NCI-H1436 (cell line): Measurements from ENCODE around the gene GZMH.
"Not testable (repeated sequence)": the region's sequence is repeated elsewhere in the genome, so short reads cannot be mapped to it uniquely, and the experiment has no call there.

Source experiments
- DNase-seq: peaks from one replicate; lab custom pipeline; 2025; lab: John Stamatoyannopoulos, UW

Gene GZMH, protein sequence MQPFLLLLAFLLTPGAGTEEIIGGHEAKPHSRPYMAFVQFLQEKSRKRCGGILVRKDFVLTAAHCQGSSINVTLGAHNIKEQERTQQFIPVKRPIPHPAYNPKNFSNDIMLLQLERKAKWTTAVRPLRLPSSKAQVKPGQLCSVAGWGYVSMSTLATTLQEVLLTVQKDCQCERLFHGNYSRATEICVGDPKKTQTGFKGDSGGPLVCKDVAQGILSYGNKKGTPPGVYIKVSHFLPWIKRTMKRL

DNA sequence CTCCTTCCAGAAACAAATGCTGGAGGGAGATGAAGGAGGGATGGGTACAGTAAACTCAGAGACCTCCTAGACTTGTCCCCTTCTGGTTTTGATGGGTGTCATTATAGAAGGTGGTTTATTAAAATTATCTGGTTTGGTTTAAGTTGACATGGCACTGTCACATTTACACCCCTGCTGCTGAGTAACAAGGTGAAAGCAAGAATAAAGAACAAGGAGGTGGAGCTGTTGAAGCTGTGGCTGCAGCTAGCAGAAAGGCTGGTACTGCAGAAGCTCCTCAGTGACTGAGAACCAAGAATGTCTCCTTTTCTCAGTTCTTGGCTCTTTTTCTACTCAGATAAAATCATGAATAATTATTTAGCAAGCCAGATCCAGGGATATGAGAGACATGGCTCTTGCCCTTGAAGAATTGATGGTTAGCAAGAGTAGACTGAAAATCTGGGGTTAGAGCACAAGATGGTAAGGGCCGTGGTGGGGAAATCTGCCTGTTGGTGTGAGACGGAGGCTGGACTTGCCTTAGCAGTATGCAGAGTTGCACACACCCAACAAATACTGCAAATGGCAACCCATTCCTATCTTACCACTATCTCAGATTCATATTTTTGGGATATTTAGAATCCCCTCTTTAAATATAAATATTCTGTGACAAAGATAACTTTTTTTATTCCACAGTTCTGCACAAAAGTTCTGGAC is at the start of gene GZMH:
TSS of gene GZMH (minus strand) at position 31 of the 690 bp plus-strand sequence. CDS start 72 bp downstream, outside the sequence.
- no peak for DNase-seq

DNA sequence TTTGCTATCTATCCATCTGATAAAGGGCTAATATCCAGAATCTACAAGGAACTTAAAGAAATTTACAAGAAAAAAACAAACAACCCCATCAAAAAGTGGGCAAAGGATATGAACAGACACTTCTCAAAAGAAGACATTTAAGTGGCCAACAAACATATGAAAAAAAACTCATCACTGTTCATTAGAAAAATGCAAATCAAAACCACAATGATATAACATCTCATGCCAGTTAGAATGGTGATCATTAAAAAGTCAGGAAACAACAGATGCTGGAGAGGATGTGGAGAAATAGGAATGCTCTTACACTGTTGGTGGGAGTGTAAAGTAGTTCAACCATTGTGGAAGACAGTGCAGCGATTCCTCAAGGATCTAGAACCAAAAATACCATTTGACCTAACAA is 38.9 kb upstream of the GZMH start:
- DNase-seq, result not testable (repeated sequence)

DNA sequence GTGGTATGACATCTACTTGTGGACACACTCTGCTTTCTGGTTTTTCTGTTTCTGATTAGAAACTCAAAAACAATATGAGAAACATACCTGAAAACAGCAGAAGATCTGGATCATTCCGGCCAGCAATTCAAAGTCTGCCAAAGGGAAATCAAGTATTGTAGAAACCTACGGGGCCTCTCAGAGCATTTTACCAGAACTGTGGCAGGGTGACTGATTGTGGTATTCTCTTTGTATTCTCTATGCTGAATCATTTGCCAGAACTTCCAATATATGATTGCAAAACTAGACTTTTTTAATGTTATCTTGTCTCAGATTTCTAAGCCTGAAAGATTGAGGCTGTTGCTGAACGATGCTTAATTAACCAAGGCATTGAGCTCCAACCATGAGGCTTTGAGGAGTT is 30.4 kb upstream of the GZMH start:
- no peak for DNase-seq

DNA sequence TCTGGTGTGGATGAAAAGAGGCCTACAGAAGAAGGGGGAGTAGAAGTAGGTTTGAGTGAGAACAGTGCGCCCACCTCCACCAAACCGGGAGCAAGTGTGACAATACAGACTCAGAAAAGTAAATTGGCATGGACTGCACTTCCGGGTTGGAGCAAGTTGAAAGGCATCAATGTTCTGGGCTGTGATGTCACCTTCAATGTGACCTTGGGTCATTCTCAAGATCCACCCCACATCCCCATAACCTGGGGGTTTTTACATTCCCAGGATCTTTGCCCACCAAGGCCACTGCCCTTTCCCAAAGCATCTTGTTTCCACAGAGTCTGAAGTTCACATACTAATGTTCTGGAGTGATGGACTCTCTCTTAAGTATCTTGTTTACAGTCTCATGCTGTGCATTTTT is 29.8 kb upstream of the GZMH start:
- no peak for DNase-seq

DNA sequence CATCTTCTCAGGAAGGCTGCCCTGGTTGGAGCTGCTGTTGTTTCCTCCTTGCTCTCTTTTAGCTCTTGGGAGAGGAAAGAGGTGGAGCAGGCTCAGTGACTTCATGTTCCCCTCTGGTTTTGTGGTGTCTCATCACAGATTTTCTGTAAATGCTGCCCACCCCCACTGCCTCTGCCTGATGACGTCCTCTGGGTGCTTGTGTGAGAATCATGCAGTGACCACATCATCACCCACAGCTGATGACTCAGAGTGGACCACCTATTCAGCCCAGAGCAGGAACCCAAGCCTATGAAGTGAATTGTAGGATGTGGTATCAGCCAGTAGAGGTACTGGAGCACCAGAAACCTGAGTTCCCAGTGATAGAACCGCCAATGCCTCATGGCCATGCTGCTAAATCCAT is 24.7 kb upstream of the GZMH start, which contains the start of gene GZMB:
TSS of gene GZMB (minus strand) at position 33 of the 400 bp plus-strand sequence. CDS start at position 3, 30 bp downstream.
- DNase-seq, result no peak

DNA sequence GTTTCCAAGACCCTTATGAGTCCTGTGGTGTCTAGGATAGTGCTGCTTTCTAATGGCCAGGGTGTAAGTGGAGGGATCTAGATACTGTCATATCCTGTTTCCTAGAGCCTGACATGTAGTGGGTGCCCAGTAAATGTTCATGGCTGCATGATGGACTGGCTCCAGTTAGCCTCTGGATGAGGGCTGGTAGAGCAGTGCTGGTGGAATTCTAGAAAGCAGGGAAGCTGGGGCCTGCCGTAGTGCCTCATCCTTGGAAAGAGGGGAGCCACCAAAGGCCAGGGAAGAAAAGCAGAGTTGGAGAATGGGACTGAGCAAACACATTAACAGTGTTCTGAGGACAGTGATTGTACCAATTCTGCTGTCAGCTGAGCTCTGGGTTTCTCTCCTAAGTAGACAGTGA is 23.9 kb upstream of the GZMH start:
- no peak for DNase-seq

DNA sequence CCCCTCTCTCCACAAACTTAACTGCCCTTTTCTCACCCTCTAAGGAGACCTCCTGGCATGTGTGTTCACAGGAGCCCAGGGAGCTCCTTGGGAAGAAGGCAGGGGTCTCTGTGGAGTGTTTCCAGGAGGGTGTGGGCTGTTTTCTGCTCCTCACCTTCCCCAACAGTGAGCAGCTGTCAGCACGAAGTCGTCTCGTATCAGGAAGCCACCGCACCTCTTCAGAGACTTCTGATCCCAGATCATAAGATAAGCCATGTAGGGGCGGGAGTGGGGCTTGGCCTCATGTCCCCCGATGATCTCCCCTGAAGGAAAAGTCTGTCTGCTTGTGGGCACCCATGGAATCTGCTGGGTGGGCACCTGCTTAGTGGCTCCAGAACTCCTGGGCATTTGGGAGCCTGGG is 23.3 kb upstream of the GZMH start:
- DNase-seq, result no peak

DNA sequence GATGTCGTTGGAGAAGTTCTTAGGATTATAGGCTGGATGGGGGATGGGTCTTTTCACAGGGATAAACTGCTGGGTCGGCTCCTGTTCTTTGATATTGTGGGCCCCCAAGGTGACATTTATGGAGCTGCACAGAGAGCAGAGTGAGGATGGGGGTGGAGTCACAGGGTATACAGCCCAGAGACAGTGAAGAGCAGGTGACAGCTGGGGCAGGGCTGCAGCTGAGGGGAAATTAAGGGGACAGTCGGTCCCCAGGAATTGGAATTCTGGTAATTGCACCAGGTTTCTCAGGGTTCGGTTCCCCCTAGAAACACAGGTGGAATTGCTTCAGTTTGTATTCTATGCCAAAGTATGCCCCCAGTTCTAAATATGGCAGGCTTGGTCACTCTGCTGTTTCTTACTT is 22.9 kb upstream of the GZMH start:
- DNase-seq, result no peak

DNA sequence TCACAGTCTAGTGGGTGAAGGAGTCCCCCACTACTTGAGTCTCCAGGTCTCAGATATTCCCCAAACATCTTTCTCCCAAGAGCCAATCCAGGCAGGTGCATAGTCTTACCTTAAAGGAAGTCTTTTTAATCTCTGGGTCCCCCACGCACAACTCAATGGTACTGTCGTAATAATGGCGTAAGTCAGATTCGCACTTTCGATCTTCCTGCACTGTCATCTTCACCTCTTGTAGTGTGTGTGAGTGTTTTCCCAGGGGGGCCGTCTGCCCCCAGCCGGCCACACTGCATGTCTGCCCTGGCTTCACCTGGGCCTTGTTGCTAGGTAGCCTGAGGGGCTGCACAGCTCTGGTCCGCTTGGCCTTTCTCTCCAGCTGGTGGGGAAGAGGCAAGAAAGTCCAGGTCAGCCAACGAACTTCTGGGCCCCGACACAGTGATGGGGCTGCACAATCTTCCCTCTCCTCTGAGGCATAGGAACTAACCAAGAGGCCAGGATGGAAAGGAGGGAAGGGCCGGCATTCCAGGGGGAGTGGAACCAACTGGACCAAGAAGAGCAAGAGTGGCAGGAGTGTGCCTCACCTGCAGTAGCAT is 22.4 kb upstream of the GZMH start:
- no peak for DNase-seq

DNA sequence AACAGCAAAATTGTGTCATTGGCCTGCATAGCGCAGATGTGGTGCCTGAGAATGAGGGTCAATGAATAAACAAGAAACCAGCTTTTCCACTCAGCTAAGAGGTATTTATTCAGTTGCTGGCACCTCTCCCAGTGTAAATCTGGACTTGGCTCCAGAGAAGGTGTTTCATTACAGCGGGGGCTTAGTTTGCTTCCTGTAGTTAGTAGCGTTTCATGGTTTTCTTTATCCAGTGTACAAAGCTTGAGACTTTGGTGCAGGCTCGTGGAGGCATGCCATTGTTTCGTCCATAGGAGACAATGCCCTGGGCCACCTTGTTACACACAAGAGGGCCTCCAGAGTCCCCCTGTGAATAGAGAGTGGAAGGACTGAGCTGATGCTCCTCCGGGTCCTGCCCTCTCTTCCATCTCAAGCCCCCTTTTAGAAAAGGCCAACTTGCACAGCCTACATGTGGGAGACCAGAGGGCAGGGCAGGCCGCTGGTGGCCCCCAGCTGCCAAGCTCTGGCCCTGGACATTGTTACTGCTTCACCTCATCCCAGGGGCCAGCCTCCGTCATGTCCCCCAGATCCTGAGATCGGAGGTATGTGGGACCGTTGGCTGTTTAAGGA is 21.5 kb upstream of the GZMH start:
- no peak for DNase-seq

DNA sequence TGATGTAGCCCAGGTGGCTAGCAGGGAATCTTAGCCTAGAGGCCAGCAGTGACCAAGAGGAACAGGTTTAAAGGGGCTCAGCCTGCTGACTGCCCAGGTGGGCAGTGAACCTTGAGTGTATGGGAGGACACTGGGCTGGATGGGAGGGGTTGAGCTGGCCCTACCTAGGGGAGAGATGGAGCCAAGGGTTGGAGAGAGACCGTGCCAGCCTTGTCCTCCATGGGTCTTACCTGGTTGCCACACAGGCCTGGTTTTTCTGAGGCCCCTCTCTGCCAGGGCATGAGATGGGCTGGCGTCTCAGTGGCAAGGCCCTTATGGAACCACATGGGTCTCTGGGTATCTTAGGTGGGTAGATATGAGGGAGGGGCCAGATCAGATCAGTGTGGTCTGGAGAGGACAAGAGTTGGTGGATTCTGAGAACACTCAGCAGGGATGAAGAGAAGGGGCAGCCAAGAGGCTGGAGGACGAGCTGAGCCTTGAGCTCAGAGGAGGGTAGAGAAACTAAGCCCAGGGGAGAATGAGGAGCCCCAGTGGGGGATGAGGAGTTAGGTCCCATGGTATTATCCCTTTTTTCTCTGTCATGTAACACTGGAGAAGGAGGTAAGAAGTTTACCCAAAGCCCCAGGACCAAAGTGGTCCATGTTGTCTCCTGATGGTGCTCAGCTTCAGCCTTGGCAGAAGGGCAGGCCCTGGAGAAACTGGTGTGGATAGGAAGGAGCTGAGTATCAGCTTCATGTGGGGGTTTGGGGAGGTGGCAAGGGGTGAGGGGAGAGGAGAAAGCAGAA is 20.8 kb upstream of the GZMH start:
- DNase-seq, result no peak

DNA sequence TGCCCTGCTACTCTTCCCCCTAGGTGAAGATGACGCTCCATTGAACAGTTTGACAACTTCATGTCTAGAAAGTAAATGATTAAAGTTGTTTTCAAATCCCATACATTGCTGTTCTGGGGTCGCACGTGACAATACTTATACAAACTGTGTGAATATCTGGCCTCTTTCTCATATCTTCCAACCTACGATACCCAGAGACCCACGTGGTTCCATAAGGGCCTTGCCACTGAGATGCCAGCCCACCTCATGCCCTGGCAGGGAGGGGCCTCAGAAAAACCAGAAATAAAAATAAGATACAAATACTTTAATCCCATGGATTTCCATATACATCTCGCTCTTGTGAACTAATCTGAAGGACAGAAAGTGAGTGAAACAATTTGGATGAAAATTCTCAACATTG is 20.0 kb upstream of the GZMH start:
- no peak for DNase-seq

DNA sequence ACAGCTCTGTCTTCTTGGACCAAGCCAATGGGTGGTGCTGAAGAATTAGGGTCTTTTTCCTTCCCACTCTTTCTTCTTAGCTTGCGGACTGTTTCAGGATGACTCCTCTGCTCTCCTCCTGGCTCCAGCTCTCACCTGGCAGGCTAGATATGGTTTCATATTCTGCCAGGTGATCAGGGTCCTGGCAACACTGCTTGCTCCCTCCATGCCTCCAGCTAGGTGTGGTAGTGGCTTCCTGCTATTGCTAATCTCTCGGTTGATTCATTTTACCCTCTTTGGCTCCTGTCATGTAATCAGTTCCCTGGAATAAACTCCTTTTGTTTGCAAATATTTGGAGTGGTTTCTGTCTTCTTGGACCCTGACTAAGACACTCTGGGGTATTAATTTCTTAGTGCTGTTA is 4.3 kb upstream of the GZMH start:
- no peak for DNase-seq

DNA sequence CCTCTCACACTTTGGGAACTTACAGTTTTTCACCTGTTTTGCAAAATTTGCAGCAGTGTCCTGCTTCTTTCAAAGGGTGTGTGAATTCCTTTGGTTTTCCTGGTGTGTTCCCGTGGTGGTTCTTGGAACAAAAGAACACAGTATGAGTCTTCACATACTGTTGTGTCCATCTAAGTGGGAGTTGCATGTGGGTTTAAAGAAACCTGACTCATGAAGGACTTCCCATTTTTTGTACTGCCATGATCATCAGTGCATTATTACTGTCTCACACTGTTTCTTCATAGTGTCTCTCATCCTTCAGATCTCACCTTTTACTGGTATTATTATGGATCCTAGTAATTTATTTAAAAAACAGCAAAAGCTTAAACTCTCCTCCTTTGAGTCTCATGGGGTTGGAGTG is 3.8 kb upstream of the GZMH start:
- DNase-seq, result no peak

DNA sequence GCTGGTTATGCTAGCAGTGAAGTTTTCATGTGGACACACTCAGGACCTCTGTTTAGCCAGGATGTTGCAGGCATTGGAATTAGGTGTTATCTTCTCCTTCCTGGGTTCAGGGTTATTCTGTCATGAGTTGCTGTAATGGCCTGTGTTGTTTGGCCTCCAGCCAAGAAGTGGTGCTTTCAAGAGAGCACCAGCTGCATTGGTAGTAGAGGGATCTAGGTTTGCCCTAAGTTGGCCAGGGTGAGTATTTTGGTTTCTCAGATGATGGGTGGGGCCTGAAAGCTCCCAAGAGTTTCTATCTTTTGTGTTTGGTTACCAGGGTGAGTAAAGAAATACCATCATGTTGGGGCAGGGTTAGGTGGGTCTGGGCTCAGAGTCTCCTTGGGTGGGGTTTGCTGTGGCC is 2.7 kb upstream of the GZMH start:
- no peak for DNase-seq

DNA sequence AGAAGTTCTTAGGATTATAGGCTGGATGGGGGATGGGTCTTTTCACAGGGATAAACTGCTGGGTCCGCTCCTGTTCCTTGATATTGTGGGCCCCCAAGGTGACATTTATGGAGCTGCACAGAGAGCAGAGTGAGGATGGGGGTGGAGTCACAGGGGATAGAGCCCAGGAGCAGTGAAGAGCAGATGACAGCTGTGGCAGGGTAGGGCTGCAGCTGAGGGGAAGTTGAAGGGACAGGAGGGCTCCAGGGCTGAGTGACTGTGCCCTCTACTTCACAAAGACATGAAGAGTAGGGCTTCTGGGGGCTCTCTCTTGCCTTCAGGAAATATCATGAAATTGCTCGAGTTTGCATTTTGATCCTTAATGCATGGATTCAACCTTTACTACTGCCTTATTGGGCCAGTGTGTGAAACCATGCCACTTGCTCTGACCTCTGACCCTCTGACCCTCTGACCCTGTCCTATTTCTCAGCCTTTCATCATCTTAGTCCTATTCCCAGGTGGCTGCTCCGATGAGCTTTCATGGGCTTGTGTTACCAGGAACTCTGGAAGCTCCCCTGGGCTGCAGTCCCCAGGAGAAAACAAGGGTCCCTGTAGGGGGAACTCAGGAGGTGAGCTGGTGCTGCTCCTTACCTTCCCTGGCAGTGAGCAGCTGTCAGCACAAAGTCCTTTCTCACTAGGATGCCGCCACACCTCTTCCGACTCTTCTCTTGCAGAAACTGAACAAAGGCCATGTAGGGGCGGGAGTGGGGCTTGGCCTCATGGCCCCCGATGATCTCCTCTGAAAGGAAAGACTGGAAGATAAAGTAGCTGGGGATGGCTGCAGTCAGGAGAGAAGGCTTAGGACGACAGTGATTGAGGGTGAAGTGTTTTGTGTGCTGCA is 1.6 kb downstream of the GZMH start:
- DNase-seq, result no peak

DNA sequence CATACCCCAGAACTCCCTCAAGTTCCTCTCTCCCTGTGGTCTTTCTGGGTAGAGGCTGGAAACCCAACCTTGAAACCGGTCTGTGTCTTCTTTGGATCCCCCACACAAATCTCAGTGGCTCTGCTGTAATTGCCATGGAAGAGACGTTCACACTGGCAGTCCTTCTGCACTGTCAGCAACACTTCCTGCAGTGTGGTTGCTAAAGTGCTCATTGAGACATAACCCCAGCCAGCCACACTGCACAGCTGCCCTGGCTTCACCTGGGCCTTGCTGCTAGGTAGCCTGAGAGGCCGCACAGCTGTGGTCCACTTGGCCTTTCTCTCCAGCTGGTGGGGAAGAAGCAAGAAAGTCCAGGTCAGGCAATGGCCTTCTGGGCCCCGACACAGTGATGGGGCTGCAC is 2.4 kb downstream of the GZMH start:
- DNase-seq, result no peak

DNA sequence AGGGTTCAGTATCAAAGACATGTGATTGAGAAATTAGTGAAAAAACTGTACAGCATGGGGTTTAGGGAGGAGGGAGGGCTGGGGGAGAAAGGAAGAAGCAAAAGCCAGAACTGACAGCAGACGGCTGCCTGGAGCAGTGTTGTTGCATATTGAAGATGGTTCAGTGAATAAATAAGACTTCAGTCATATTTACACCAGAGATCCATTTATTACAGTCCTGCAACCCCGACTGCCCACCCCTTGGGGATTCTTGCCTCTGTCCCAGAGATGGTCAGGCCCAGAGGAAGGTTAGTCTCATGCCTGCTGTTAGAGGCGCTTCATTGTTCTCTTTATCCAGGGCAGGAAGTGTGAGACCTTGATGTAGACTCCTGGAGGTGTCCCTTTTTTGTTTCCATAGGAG is 3.2 kb downstream of the GZMH start:
- no peak for DNase-seq

DNA sequence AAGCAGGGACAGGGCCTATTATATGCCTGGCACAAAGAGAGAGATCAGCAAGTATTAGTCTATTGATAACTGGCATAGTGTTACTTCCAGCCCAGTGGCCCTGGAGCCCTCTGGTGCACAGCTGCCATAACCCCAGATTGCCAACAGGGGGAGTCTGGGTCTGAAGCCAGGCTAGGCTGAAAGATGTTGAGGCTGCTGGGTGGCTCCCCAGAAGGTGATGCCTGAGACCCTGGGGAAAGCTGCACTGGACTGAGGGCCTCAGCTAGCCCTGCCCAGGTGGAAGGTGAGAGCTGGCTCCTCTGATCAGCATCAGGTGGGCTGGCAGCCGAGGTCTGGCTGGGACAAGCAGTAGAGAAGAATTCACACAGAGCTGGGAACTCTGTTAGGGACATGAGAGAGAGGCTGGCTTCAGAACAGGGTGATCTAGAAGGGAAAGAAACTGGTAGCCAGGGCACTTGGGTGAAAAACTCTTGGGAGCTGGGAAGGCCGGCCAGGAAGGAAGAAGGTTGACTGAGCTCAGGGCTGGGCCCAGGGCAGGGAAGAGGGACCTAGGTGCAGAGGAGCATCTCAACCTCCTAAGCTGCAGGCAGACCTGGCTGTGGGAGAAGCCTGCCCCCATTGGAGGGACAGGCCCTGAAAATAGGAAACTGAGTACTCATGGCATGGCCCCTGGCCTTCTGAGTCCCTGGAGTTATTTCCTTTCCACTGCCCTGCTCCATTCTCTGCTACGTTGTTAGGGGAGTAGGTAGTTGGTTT is 3.9 kb downstream of the GZMH start:
- DNase-seq, result no peak

DNA sequence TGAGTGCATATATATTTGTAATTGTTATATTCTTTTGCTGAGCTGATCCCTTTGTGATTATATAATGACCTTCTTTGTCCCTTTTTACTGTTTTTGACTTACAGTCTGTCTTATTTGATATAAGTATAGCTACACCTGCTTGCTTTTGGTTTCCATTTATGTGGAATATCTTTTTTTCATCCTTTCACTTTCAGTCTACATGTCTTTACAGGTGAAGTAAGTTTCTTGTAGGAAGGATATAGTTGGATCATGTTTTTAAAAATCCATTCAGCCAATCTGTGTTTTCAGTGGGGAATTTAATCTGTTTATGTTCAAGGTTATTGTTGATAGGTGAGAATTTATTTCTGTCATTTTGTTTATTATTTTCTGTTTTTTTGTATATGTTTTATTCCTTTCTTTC is 12.1 kb downstream of the GZMH start:
- no peak for DNase-seq
